Bone marrow (tissue), 2 donors: Measurements from ENCODE around the gene ZNF334.

Experiments
- DNase-seq, 2 donors: peaks; one replicate each; lab custom pipeline; 2025; lab: John Stamatoyannopoulos, UW

ZNF334 gene

GRCh38 chr20:46485431-46485830, 27.9 kb downstream of the ZNF334 start:
- DNase-seq = no peak

- DNase-seq = no peak
Measured at GRCh38 chr20:46484954-46485353, 28.4 kb downstream of the ZNF334 start.

DNA sequence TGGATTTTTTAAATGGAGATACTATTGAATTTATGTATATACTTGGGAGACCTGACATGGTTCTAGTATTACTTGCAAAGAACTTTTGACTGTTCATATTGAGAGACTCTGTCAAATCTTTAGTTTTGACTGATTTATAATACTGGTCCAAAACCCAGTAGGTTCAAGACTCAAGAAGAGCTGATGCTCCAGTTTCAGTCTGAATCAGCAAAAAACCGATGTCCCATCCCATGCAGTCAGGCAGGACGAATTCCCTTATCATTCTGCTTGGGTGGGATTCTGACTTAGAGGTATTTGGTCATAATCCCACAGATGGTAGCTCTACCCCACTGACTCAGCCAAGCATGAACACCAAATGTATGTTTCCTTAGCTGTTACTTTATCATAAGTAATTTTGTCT, 29.5 kb downstream of the ZNF334 start:
- DNase-seq = no peak

- DNase-seq = no peak
Measured at GRCh38 chr20:46482864-46483263, 30.5 kb downstream of the ZNF334 start.

- DNase-seq = no peak
Measured at GRCh38 chr20:46477640-46478039, 35.7 kb downstream of the ZNF334 start.

DNA sequence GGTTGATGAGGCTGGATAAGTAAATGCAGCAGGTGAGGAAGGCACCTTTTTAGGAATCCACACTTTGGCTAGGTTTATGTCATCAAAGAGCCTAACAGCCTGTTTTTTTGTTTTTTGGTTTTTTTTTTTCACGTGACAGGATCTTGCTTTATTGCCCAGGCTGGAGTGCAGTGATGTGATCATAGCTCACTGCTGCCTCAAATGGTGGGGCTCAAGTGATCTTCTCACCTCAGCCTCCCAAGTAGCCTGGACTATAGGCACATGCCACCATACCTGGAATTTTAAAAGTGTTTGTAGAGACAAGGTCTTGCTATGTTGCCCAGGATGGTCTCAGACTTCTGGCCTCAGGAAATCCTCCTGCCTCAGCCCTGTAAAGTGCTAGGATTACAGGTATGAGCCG, 36.1 kb downstream of the ZNF334 start:
- DNase-seq = no peak

- DNase-seq = no peak
Measured at GRCh38 chr20:46468508-46468907, 44.9 kb downstream of the ZNF334 start.

GRCh38 chr20:46464451-46464850, 48.9 kb downstream of the ZNF334 start:
- no peak for DNase-seq

DNA sequence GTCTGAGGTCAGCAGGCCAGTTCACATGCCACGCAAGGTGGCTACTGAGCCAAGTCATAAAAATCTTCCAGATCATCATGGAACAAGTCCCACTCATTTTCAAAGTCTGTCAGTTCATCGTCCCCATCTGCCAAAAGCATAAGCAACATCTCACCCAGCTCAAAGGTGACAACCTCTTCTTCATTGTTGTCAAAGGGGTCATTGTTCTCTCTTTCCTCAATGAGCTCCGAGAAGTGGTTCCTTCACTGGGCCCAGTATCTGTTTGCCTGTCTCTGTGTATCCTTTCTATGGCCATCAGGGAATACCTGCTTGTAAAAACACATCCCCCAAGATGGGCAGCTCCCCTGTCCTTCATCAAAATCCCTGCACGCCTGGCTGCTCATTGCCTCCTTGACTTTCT, 49.5 kb downstream of the ZNF334 start:
- DNase-seq = no peak

DNA sequence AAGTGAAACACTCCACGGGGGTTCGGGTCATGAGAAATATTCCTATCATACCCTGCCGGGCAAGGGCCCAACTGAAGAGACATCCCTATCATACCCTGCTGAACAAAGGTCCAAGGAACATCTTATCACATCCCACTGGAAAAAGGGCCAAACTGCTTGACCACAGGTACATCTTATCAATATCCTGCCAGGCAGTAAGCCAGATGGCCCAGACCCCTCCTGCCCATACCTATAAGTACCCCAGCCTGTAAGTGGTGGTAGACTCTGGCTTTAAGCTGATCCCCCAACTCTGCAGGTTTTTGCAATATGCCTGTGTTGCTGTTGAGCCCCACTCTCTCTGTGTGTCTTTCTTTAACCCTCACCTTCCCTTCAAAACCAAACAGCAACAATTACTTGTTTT, 51.6 kb downstream of the ZNF334 start:
- DNase-seq = no peak

DNA sequence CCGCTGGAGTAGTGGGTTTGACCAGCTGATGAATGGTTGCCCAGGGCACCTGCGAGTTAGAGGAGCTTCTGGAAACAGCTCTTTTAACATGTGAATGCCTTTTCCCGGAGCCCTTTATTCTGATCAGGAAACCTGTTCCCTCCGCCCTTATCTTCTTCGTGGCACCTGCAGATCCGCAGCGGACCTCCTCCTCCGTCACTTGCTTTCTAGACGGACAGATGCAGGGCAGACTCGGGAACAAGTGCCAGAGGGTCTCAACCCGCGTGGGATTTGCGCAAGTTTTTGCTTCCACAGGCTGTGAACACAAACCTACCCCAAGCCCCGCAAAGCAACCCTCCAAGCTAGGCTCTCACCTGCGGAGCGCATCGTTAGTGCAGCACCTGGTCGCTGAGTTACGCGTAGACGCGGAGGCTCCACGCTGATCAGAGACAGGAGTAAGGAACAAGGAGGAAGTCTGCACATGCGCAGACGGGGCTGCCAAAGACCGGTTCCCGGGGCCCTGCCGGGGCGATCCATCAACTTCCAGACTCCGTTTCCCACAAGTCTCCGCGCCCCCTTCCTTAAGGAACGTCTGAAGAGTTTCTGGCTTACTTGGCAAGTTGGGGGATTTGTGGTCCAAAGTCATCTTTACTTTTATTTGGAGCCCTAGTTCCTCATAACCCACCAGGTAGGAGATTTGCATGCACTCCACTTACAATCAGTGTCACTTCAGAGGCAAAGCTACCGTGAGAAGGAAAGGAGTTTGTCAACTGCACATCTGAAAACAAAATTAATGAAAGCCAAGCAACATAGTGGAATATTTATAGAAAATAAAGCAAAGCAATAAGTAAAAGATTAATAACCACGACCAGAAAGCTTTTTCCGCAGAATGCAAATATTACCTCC, 54.3 kb downstream of the ZNF334 start:
- no peak for DNase-seq

GRCh38 chr20:46456255-46457028, 56.9 kb downstream of the ZNF334 start:
- no peak for DNase-seq

DNA sequence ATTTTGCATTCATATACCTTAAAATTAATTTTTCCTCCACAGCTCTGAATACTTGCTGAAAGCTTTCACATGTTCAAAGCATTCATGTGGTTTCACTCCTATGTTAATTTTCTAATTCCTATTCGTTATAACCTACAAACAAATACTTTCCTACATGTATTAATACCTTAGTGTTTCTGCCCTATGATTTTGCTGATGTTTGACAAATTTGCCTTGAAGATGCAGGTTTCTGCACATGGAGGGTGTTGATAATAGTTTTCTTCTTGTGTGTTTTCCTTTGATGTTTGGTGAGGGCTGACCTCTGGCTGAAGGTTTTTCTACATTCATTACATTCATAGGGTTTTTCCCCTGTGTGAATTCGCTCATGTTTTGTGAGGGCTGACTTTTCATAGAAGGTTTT, 57.6 kb downstream of the ZNF334 start:
- DNase-seq = no peak
